ENCODE data around the gene EVC. TPM values are rescaled to one million over a fixed set of nuclear protein-coding genes. Genes with fewer than 3 reads are reported as not detected.

EVC gene
- total and polyA plus RNA-seq, 8 donors, result 18.8 to 36.2 (median 31.3) TPM

GRCh38 chr4:5773271-5773555, 62.2 kb downstream of the EVC start:
- H3K9me3 ChIP-seq, result peaks cover 0 to 29% of the 10 kb centered on the region in 2 donors
- ATAC-seq (no peak), DNase-seq (no peak)
- no peaks in the 10 kb centered on the region for H3K27me3 ChIP-seq
- intact Hi-C loops (cut with DNase I), result no loop called here
- no peak for TF ChIP-seq CTCF (IDR thresholded peaks at IDR 0.05)
- no peaks in the 10 kb centered on the region for H3K4me1 ChIP-seq
- no peak overlapping the region for H3K4me3 ChIP-seq
- peaks cover 0 to 12% of the 10 kb centered on the region in 2 donors for H3K36me3 ChIP-seq
- no peak overlapping the region for H3K27ac ChIP-seq

- Histone ChIP-seq H3K4me3 (no peak overlapping the region), H3K9me3 (peaks cover 0 to 28% of the 10 kb centered on the region in 2 donors), H3K4me1 (no peaks in the 10 kb centered on the region), H3K36me3 (peaks cover 0 to 10% of the 10 kb centered on the region in 2 donors), H3K27me3 (no peaks in the 10 kb centered on the region), H3K27ac (no peak overlapping the region)
- DNase-seq, result no peak
- ATAC-seq, result no peak
- TF ChIP-seq CTCF (IDR thresholded peaks at IDR 0.05), result no peak
- intact Hi-C loops (cut with DNase I), result no loop called here
Measured at GRCh38 chr4:5774416-5775036, 63.5 kb downstream of the EVC start.

GRCh38 chr4:5776510-5776909, 65.5 kb downstream of the EVC start:
- no peak overlapping the region for H3K27ac ChIP-seq
- intact Hi-C loops (cut with DNase I), result no loop called here
- H3K27me3 ChIP-seq, result no peaks in the 10 kb centered on the region
- H3K36me3 ChIP-seq, result peaks cover 0 to 10% of the 10 kb centered on the region in 2 donors
- no peak overlapping the region for H3K4me3 ChIP-seq
- ATAC-seq (no peak), DNase-seq (no peak)
- H3K9me3 ChIP-seq, result peaks cover 0 to 18% of the 10 kb centered on the region in 2 donors
- no peak for TF ChIP-seq CTCF (IDR thresholded peaks at IDR 0.05)
- H3K4me1 ChIP-seq, result no peaks in the 10 kb centered on the region

- intact Hi-C loops (cut with DNase I), result no loop called here
- ATAC-seq, result no peak
Measured at GRCh38 chr4:5780831-5781480, 70.0 kb downstream of the EVC start.

More at GRCh38 chr4:5780831-5781480, 70.0 kb downstream of the EVC start:
- Histone ChIP-seq H3K4me1 (no peaks in the 10 kb centered on the region), H3K36me3 (peaks cover 0 to 10% of the 10 kb centered on the region in 2 donors), H3K27ac (no peak overlapping the region), H3K9me3 (peaks cover 0 to 17% of the 10 kb centered on the region in 2 donors), H3K27me3 (no peaks in the 10 kb centered on the region), H3K4me3 (no peak overlapping the region)
- DNase-seq, result no peak
- TF ChIP-seq CTCF (IDR thresholded peaks at IDR 0.05), result no peak

Measured in left lung (tissue), 10 donors.